HG03378 (cell line): ENCODE data around the gene ITGBL1.

Source experiments
- ATAC-seq: cut with Tn5 transposase; IDR thresholded peaks from one replicate; pipeline ENCODE4 v1.9.1; 2021; ENCODE audit warnings: mild to moderate bottlenecking, moderate library complexity; ENCODE audit not compliant: unreplicated experiment

ITGBL1 gene

GRCh38 chr13:101691341-101691860, 238.9 kb downstream of the ITGBL1 start:
- no peak for ATAC-seq

DNA sequence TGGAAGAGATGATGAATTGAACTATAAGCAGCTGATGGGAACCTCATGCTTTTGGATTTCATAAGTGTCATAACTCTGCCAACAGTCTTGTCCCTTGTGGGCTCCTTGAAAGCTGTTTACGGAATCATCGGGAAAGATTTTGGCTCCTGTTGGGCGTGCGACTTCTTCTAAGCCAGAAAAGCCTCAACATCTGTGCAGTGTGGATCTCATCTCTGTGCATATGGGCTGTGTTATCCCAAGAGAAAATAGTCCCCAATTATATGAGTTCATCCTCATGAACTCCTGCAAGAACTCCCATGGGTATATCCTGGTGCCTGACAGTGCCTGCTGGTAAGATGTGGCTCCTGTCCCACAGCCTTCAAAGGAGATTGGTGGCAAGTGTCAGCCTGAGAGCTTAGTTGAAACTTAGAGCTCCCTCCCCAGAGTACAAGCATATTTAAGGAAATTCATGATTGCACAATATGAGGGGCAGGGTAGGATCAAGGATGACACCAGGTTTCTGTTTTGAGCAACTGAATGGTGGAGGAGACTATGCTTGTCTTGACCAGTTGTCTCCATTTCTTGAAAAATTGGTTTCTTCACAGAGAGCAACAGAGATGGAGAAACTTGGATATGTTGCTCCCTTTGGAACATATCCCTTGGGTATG, 243.5 kb downstream of the ITGBL1 start:
- no peak for ATAC-seq

DNA sequence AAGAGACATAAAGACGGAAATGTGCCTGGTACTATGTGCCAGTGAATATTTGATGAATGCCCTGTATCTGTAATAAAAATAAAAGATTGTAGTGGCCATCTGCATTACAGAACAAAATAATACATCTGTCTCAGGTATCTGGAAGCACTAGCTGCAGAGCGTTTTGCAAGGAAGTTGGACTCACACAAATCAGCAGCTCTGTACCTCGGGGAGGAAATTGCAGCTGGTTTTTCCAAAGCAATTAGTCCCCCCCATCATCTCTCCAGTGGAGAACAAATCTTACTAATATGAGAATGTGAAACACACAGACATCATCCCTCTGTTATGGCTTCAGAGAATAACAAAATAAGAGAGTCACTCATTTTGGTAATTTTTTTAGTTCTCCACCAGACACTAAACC, 245.3 kb downstream of the ITGBL1 start:
- no peak for ATAC-seq

GRCh38 chr13:101698400-101698799, 245.9 kb downstream of the ITGBL1 start:
- ATAC-seq, result no peak

GRCh38 chr13:101700598-101700997, 248.1 kb downstream of the ITGBL1 start:
- ATAC-seq, result no peak

DNA sequence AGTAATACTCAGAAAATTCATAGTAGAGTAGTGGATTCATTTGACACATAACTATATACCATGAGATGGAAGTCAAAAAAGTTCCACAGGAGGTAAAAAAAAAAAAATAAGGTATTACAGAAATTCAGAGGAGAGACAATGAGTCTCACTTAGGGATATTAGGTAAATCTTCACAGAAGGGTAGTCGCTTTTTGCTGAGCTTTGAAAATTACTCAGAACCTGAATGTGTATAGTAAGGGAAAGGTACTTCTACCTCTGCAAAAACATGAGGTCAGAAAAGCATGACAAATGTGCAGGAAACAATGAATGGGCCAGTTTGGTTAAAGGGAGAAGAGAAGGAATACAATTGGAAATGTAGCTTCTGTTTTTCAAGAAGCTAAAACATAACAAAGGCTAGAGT, 250.6 kb downstream of the ITGBL1 start:
- no peak for ATAC-seq

DNA sequence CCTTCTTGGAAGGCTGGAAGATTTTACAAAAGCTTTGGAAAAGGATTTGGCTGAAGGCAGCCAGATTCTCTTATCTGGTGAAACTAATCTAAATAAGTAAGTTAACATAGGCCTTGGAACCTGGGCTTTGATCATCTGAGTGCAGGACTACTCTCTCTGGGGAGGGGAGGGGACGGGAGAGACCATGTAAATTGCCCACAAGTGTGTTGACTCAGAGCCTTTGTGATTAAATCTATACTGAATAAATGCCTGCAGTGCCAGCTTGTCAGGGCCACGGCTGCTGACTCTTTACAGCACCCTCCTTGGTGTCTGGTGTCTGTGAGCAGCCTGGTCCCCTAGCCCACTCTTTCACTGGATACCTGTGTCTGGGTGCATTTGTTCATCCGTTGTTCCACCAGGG, 251.4 kb downstream of the ITGBL1 start:
- ATAC-seq, result no peak

- ATAC-seq, result peak; percentile 72
Measured at GRCh38 chr13:101706651-101707050, 254.2 kb downstream of the ITGBL1 start.

GRCh38 chr13:101707659-101708058, 255.2 kb downstream of the ITGBL1 start:
- ATAC-seq, result no peak

DNA sequence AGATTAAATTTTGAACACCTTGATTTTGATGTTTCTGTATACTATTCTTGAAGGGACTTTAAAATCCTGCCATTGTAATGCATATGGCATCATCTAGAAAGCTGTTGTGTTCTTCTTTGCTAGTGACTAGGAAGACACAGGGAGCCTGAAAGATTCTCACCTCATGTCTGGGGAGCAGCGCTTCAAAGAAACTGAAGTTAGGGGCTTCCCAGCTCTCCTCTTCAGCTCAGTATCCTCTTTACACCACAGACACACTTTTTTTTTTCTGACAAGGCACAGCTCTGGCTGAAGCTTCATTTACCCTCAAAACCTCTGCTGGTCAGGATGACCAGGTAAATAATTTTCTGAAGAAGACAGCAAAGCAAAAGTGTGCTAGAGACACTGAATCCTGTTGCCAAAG, 255.6 kb downstream of the ITGBL1 start:
- ATAC-seq, result no peak

- no peak for ATAC-seq
Measured at GRCh38 chr13:101709952-101710351, 257.5 kb downstream of the ITGBL1 start.

- ATAC-seq, result no peak
Measured at GRCh38 chr13:101711307-101712025, 259.0 kb downstream of the ITGBL1 start.

DNA sequence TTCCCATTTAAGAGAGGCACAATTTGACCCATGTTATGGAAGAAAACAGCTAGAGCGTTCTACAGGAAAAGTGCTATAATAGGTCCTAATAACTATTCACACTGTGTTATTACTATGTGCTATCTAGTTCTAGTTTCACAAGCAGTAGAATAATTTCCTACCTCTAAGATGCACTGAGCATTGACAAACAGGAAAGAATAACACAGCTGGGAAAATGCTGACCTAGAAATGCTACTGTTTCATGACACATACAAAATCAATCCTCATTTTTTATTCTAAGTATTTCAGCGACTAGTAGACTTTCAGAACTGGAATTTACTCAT, 259.5 kb downstream of the ITGBL1 start:
- no peak for ATAC-seq

DNA sequence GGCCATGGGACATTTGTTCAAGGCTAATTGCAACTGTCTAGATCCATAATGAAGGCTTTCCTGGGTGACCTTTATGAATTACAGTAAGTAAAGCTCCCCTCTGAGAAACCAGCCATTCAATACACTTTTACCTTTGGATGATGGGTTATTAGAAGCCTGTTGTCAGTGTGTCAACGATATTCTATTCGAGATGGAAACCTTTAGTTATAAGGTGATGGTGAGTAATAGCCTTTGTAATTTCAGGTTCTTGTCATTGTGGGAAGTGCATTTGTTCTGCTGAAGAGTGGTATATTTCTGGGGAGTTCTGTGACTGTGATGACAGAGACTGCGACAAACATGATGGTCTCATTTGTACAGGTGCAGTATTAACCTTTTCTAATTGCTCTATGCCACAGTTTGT, 261.7 kb downstream of the ITGBL1 start:
- no peak for ATAC-seq

DNA sequence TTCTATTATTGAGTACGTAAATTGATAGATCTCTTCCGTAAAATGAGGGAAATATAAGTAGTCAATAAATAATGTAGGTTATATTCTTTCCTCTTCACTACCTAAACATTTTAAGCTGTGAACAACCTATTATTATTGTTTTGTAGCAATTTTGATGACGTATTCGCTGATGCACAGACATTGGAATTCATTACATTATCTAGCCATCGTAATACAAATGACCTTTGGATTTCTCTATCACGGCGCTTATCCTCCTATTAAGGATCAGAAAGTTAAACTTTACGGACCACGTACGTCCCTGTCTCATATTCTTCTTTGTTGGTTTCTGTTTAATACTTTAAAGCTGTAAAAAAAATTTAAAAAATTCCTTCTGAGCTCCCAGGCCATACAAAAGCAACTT, 264.9 kb downstream of the ITGBL1 start:
- ATAC-seq, result no peak

- no peak for ATAC-seq
Measured at GRCh38 chr13:101718496-101718895, 266.0 kb downstream of the ITGBL1 start.

- ATAC-seq, result no peak
Measured at GRCh38 chr13:101726681-101727080, 274.2 kb downstream of the ITGBL1 start.

DNA sequence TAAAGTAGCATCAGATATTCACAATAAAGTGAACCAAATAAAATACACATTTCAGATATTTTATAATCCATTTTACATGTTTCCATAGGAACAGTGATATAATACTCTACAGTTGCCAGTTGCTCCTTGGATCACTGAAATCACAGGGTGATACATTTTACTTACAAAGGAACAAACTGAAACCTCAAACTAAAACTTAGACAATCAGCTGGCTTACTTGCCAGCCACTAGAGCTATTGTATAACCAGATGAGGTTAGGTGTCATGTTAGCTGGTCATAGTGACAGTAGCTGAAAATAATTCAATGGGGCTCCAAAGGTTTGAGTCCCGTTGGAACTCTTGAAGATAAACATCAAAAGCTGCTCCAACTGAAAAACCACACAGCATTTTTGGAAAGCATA, 274.6 kb downstream of the ITGBL1 start:
- peak; percentile 76 for ATAC-seq

DNA sequence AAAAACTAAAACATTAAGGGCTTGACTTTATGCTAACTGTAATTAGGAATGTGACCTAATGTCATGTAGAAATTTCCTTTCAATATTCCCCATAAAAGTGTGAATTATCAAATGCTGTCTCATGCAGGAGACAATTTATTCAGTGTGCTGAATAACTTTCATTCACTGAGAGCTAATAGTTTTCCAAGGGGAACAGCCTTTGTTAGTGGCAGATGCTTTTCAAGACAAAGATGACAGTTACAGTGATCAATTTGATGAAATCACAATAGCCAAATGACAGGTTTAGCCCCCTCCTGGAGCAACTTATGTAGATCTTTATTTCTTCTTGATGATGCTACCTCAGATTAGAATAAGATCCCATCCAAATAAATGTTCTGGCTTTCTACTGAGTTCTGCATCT, 275.5 kb downstream of the ITGBL1 start:
- ATAC-seq, result no peak

- ATAC-seq, result no peak
Measured at GRCh38 chr13:101728615-101729014, 276.1 kb downstream of the ITGBL1 start.

DNA sequence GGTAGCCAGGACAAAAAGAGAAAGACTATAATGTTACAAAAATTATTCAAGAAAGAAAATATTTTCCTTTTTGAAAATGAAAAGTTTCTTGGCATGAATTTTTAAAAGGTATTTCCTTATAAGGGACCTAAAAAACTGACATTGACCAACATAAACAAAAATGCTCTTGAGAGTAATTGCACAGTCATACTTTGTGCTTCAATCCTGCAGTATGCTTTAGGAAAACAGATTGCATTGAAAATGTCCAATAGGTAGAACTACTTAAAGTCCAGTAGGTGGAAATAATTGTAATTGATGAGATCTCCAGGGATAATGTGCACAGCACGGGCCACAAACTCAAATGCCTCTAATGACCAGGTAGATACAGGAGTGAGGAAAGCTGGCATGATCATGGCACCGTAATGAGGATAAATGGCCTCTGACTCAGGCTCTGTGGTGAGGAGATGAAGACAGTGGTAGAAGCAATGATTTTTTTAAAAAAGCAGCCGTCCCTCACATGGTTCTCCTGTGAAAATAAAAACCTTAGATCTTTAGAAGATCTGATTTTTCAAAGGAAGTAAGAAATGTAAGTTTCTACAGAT, 278.0 kb downstream of the ITGBL1 start:
- no peak for ATAC-seq

DNA sequence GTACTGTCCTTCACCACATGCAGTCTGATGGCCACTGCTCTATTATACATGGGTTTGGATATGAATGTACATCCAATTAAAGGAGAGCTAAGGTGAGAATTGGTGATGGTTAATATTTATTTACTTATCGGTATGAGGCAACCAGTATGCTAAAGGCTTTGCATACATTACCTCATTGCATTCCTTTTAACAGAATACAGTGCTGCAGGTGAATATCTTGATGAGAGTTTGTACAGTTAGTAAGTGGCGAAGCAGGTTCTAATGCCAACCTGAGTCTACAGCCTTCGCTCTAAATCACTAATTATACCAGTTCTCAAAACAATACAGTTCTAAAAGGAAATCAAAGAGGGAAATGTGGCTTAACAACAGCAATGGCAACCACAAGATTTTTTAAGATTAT, 284.1 kb downstream of the ITGBL1 start:
- ATAC-seq, result no peak
